Transverse colon (tissue), 4 donors: Measurements from ENCODE around the gene MCC.

ENCODE experiments used
- EP300 ChIP-seq: sonication (generic); formaldehyde crosslinking; IDR thresholded peaks from one replicate; pipeline ENCODE4 v1.6.1; 2017; ENCODE audit warnings: antibody characterized with exemption, low read depth
- POLR2A ChIP-seq: fragments of 450-650 bp; IDR thresholded peaks from one replicate; pipeline ENCODE4 v1.6.1; 2016; ENCODE audit warnings: antibody characterized with exemption, mild to moderate bottlenecking, moderate library complexity
- POLR2AphosphoS5 ChIP-seq, 3 donors: sonication (generic); formaldehyde crosslinking; IDR thresholded peaks; one replicate each; pipeline ENCODE4 v1.6.1; 2016; ENCODE audit warnings: antibody characterized with exemption in 3 of 3
- TF ChIP-seq, protein P1 (sequence below), 5 experiments: fragments of 200-600 bp in 3 of 5; fragments of 450-650 bp in 2 of 5; sonication (generic) in 3 of 5; IDR thresholded peaks; 1 replicate in 2 of 5; 2 replicates in 3 of 5; pipeline ENCODE4 v1.5.1; 2016 to 2017; ENCODE audit warnings: antibody characterized with exemption in 5 of 5, inconsistent platforms in 3 of 5, mild to moderate bottlenecking in 2 of 5, moderate library complexity in 1 of 5

GRCh38 chr5:113246361-113246870 is 241.8 kb downstream of the MCC start:
- TF ChIP-seq, protein P1, sequence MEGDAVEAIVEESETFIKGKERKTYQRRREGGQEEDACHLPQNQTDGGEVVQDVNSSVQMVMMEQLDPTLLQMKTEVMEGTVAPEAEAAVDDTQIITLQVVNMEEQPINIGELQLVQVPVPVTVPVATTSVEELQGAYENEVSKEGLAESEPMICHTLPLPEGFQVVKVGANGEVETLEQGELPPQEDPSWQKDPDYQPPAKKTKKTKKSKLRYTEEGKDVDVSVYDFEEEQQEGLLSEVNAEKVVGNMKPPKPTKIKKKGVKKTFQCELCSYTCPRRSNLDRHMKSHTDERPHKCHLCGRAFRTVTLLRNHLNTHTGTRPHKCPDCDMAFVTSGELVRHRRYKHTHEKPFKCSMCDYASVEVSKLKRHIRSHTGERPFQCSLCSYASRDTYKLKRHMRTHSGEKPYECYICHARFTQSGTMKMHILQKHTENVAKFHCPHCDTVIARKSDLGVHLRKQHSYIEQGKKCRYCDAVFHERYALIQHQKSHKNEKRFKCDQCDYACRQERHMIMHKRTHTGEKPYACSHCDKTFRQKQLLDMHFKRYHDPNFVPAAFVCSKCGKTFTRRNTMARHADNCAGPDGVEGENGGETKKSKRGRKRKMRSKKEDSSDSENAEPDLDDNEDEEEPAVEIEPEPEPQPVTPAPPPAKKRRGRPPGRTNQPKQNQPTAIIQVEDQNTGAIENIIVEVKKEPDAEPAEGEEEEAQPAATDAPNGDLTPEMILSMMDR (IDR thresholded peaks at IDR 0.05), result no peak
- TF ChIP-seq POLR2AphosphoS5 (IDR thresholded peaks at IDR 0.05) (no peak), POLR2A (no peak), EP300 (no peak)
